Measurements from ENCODE around the gene SEC31A.
"Not testable (repeated sequence)": the region's sequence is repeated elsewhere in the genome, so short reads cannot be mapped to it uniquely, and the experiment has no call there.

SEC31A gene

GRCh38 chr4:82833696-82834313, 57.1 kb downstream of the SEC31A start:
- H4K20me1 ChIP-seq (ENCODE audit: insufficient read depth, low read length): no peaks in the 10 kb centered on the region
- H3K4me2 ChIP-seq (ENCODE audit: low read depth, low read length): no peak overlapping the region
- no peak for TF ChIP-seq CTCF (IDR thresholded peaks at IDR 0.05; ENCODE audit: low read length)
- TF ChIP-seq EZH2phosphoT487 (IDR thresholded peaks at IDR 0.05; ENCODE audit: low read length): no peak
- no peak for TF ChIP-seq EZH2 (optimal IDR thresholded peaks at IDR 0.05; ENCODE audit: low read depth, low read length)
- H2AFZ ChIP-seq (ENCODE audit: low read length): no peak overlapping the region
- no peaks in the 10 kb centered on the region for H3K79me2 ChIP-seq (ENCODE audit: low read length)
- H3F3A ChIP-seq (ENCODE audit: insufficient read depth, low read length): no peaks in the 10 kb centered on the region
- no peak overlapping the region for H3K9ac ChIP-seq (ENCODE audit: low read length)
- no peaks in the 10 kb centered on the region; the same call in 1 of the 2 replicates for H3K36me3 ChIP-seq (replicated peaks; ENCODE audit: insufficient read depth, low read length)
- H3K4me3 ChIP-seq (ENCODE audit: low read length): no peak overlapping the region
- no peaks in the 10 kb centered on the region for H3K9me3 ChIP-seq (replicated peaks; ENCODE audit: insufficient read depth, low read length)
- no peaks in the 10 kb centered on the region for H3K27me3 ChIP-seq (replicated peaks; ENCODE audit: insufficient read depth, low read length)
- no peak overlapping the region for H3K27ac ChIP-seq (ENCODE audit: low read length)
- H3K4me1 ChIP-seq (ENCODE audit: low read length): no peaks in the 10 kb centered on the region
- no peak for DNase-seq
- no peaks in the 10 kb centered on the region for H3K9me2 ChIP-seq (replicated peaks; ENCODE audit: insufficient read depth, low read length)

- not testable (repeated sequence) for DNase-seq; H3K9ac ChIP-seq (ENCODE audit: low read length); H3K79me2 ChIP-seq (ENCODE audit: low read length); H3K4me2 ChIP-seq (ENCODE audit: low read depth, low read length); H3K4me3 ChIP-seq (ENCODE audit: low read length); H3K4me1 ChIP-seq (ENCODE audit: low read length); H3K9me2 ChIP-seq (replicated peaks; ENCODE audit: insufficient read depth, low read length); H3K27ac ChIP-seq (ENCODE audit: low read length); H3F3A ChIP-seq (ENCODE audit: insufficient read depth, low read length); H3K9me3 ChIP-seq (replicated peaks; ENCODE audit: insufficient read depth, low read length); H3K27me3 ChIP-seq (replicated peaks; ENCODE audit: insufficient read depth, low read length); H2AFZ ChIP-seq (ENCODE audit: low read length); H3K36me3 ChIP-seq (replicated peaks; ENCODE audit: insufficient read depth, low read length); H4K20me1 ChIP-seq (ENCODE audit: insufficient read depth, low read length)
Observed at GRCh38 chr4:82833060-82833459, 57.9 kb downstream of the SEC31A start.

GRCh38 chr4:82825425-82825824, 65.5 kb downstream of the SEC31A start:
- Histone ChIP-seq H3K4me3 (ENCODE audit: low read length) (no peak overlapping the region), H2AFZ (ENCODE audit: low read length) (no peak overlapping the region), H3K9me2 (replicated peaks; ENCODE audit: insufficient read depth, low read length) (no peaks in the 10 kb centered on the region), H3K4me2 (ENCODE audit: low read depth, low read length) (no peak overlapping the region), H3K79me2 (ENCODE audit: low read length) (no peaks in the 10 kb centered on the region), H3F3A (ENCODE audit: insufficient read depth, low read length) (no peaks in the 10 kb centered on the region), H3K27me3 (replicated peaks; ENCODE audit: insufficient read depth, low read length) (no peaks in the 10 kb centered on the region), H3K4me1 (ENCODE audit: low read length) (no peaks in the 10 kb centered on the region), H4K20me1 (ENCODE audit: insufficient read depth, low read length) (no peaks in the 10 kb centered on the region), H3K27ac (ENCODE audit: low read length) (no peak overlapping the region), H3K36me3 (replicated peaks; ENCODE audit: insufficient read depth, low read length) (peaks cover 5% of the 10 kb centered on the region; the same call in 1 of the 2 replicates), H3K9ac (ENCODE audit: low read length) (no peak overlapping the region), H3K9me3 (replicated peaks; ENCODE audit: insufficient read depth, low read length) (no peaks in the 10 kb centered on the region)
- TF ChIP-seq CTCF (IDR thresholded peaks at IDR 0.05; ENCODE audit: low read length) (no peak), EZH2 (optimal IDR thresholded peaks at IDR 0.05; ENCODE audit: low read depth, low read length) (no peak), EZH2phosphoT487 (IDR thresholded peaks at IDR 0.05; ENCODE audit: low read length) (no peak)
- no peak for DNase-seq

- no peak for DNase-seq
- no peak for TF ChIP-seq EZH2 (optimal IDR thresholded peaks at IDR 0.05; ENCODE audit: low read depth, low read length)
- TF ChIP-seq CTCF (IDR thresholded peaks at IDR 0.05; ENCODE audit: low read length): no peak
- TF ChIP-seq EZH2phosphoT487 (IDR thresholded peaks at IDR 0.05; ENCODE audit: low read length): no peak
- Histone ChIP-seq H3K27me3 (replicated peaks; ENCODE audit: insufficient read depth, low read length) (no peaks in the 10 kb centered on the region), H3K27ac (ENCODE audit: low read length) (no peak overlapping the region), H3K4me2 (ENCODE audit: low read depth, low read length) (no peak overlapping the region), H4K20me1 (ENCODE audit: insufficient read depth, low read length) (no peaks in the 10 kb centered on the region), H3K79me2 (ENCODE audit: low read length) (no peaks in the 10 kb centered on the region), H3K9me3 (replicated peaks; ENCODE audit: insufficient read depth, low read length) (no peaks in the 10 kb centered on the region), H3K9ac (ENCODE audit: low read length) (no peak overlapping the region), H3K9me2 (replicated peaks; ENCODE audit: insufficient read depth, low read length) (no peaks in the 10 kb centered on the region), H3K4me3 (ENCODE audit: low read length) (no peak overlapping the region), H3F3A (ENCODE audit: insufficient read depth, low read length) (no peaks in the 10 kb centered on the region), H2AFZ (ENCODE audit: low read length) (no peak overlapping the region), H3K4me1 (ENCODE audit: low read length) (no peaks in the 10 kb centered on the region), H3K36me3 (replicated peaks; ENCODE audit: insufficient read depth, low read length) (peaks cover 5% of the 10 kb centered on the region; the same call in 1 of the 2 replicates)
Observed at GRCh38 chr4:82823062-82823461, 67.9 kb downstream of the SEC31A start.
